ENCODE data around the gene ZSCAN21.

The ZSCAN21 gene

DNA sequence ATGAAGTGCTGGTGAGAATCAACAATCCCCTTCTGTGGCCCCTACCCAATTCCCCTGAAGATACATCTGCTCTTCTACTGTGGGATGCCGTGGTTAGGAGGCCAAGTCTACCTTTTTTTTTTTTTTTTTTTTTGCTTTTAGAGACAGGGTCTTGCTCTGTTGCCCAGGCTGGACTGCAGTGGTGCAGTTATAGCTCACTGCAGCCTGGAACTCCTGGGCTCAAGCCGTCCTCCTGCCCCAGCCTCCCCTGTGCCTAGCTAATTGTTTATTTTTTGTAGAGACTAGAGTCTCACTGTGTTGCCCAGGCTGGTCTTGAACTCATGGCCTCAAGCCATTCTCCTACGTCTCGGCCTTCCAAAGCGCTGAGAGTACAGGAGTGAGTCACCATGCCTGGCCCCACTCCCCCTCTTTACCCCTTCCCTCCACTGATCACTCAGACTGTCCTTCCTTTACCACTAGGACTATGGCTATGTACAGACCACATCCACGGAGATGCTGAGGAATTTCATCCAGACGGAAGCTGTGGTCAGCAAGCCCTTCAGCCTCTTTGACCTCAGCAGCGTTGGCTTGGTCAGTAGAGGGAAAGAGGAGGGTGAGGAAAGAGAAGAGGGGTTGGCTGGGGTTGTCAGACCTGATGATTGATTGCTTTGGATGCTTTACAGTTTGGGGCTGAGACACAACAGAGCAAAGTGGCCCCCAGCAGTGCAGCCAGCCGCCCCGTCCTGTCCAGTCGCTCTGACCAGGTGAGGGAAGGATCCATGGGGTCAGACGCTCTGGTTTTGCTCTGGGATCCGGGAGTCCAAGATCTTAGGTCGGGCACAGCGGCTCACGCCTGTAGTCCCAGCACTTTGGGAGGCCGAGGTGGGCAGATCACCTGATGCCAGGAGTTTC is 53.6 kb downstream of the ZSCAN21 start:
- H3K36me3 ChIP-seq (ENCODE audit: control insufficient read depth, insufficient read depth, low read length): peaks cover 51% of the 10 kb centered on the region
- H3K4me1 ChIP-seq (ENCODE audit: control insufficient read depth, insufficient read depth, low read length): no peaks in the 10 kb centered on the region
- no peaks in the 10 kb centered on the region for H3K27me3 ChIP-seq (ENCODE audit: control insufficient read depth, insufficient read depth, low read length)
- no peaks in the 10 kb centered on the region for H3K9me3 ChIP-seq (ENCODE audit: control insufficient read depth, insufficient read depth, low read length)
- peak overlapping the region; percentile 94 for H3K4me3 ChIP-seq (ENCODE audit: low read depth, low read length)
- H3K9ac ChIP-seq (ENCODE audit: low read depth, low read length): no peak overlapping the region

DNA sequence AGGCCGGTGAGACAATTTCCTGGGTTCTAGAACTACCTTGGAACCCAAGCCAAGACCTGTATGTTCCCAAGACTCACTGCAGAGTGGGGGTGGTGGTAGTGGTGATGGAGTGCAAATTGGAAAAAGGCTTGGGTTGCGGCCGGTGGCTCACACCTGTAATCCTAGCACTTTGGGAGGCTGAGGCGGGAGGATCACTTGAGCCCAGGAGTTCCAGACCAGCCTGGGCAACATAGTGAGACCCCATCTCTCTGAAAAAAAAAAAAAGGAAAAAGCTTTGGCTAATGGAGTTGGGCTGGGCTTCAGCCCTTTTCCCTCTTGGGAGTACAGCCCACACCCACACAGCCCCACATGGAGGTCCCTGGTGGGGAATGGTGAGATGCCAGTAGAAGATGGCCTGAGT is 56.0 kb downstream of the ZSCAN21 start:
- H3K4me3 ChIP-seq (ENCODE audit: low read depth, low read length): no peak overlapping the region
- no peaks in the 10 kb centered on the region for H3K4me1 ChIP-seq (ENCODE audit: control insufficient read depth, insufficient read depth, low read length)
- no peak overlapping the region for H3K9ac ChIP-seq (ENCODE audit: low read depth, low read length)
- H3K36me3 ChIP-seq (ENCODE audit: control insufficient read depth, insufficient read depth, low read length): peaks cover 42% of the 10 kb centered on the region
- H3K27me3 ChIP-seq (ENCODE audit: control insufficient read depth, insufficient read depth, low read length): no peaks in the 10 kb centered on the region
- no peaks in the 10 kb centered on the region for H3K9me3 ChIP-seq (ENCODE audit: control insufficient read depth, insufficient read depth, low read length)

DNA sequence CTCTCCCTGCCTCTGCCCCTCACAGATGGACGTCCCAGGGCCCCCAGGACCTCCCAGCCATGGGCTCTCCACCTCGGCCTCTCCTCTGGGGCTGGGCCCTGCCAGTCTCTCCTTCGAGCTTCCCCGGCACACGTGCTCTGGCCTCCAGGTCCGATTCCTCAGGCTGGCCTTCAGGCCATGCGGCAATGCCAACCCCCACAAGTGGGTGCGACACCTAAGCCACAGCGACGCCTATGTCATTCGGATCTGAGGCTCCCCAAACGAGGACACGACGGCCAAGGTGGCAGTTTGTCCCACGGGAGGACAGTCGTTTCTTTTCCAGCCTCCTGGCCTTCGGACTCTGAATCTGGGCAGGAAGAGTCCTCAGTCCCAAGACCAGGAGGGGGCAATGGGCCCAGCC is 57.1 kb downstream of the ZSCAN21 start:
- Histone ChIP-seq H3K36me3 (ENCODE audit: control insufficient read depth, insufficient read depth, low read length) (peaks cover 51% of the 10 kb centered on the region), H3K9ac (ENCODE audit: low read depth, low read length) (no peak overlapping the region), H3K4me1 (ENCODE audit: control insufficient read depth, insufficient read depth, low read length) (no peaks in the 10 kb centered on the region), H3K4me3 (ENCODE audit: low read depth, low read length) (no peak overlapping the region), H3K9me3 (ENCODE audit: control insufficient read depth, insufficient read depth, low read length) (no peaks in the 10 kb centered on the region), H3K27me3 (ENCODE audit: control insufficient read depth, insufficient read depth, low read length) (no peaks in the 10 kb centered on the region)

DNA sequence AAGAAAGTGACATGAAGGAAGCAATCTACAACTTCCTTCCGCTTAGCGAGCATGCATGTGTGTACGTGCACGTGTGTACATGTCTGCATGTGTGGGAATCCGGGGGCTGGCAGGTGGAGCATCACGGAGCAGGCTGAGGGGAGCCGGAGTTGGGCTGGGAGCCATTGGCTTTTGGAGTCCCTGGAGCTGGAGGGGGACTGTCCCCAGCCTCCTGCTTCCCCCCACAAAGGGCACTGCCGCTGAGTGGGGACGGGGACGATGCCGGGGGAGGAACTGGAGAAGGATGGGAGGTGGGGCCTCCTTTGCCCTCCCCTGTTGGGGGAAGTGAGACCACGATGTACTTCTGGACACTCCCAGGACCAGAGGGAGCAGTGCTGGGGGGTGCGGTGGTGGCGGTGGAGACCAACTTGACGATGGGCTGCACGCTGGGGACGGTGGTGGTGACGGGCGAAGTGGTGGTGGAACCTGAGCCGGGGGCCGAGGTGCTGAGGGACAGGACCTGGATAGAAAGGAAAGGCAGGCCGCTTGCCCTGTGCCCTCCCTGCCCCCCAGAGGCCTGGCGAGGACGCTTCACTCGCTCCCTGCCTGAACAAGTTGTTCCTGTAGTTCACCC is 57.7 kb downstream of the ZSCAN21 start:
- Histone ChIP-seq H3K27me3 (ENCODE audit: control insufficient read depth, insufficient read depth, low read length) (no peaks in the 10 kb centered on the region), H3K9me3 (ENCODE audit: control insufficient read depth, insufficient read depth, low read length) (no peaks in the 10 kb centered on the region), H3K36me3 (ENCODE audit: control insufficient read depth, insufficient read depth, low read length) (peaks cover 56% of the 10 kb centered on the region), H3K4me3 (ENCODE audit: low read depth, low read length) (no peak overlapping the region), H3K4me1 (ENCODE audit: control insufficient read depth, insufficient read depth, low read length) (no peaks in the 10 kb centered on the region), H3K9ac (ENCODE audit: low read depth, low read length) (no peak overlapping the region)

DNA sequence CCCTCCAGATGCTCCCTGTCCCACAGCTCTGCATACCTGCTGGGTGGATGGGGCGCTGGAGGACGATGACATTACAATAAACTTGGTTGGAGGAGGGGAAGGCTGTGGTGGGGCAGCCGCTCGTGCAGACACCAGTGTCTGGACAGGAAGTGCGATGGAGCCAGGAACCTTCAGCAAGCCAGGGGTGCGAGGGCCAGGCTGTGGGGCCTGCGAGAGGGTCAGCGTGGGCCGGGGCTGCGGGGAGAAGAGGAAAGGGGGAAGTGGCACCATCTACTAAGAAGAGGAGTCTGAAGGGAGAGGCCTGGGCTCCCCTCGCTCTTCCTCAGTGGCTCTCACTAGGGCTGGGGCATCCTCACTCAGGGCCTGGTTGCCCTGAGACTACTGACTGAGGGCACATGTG is 58.3 kb downstream of the ZSCAN21 start:
- no peak overlapping the region for H3K9ac ChIP-seq (ENCODE audit: low read depth, low read length)
- peaks cover 62% of the 10 kb centered on the region for H3K36me3 ChIP-seq (ENCODE audit: control insufficient read depth, insufficient read depth, low read length)
- H3K4me1 ChIP-seq (ENCODE audit: control insufficient read depth, insufficient read depth, low read length): no peaks in the 10 kb centered on the region
- no peak overlapping the region for H3K4me3 ChIP-seq (ENCODE audit: low read depth, low read length)
- no peaks in the 10 kb centered on the region for H3K27me3 ChIP-seq (ENCODE audit: control insufficient read depth, insufficient read depth, low read length)
- no peaks in the 10 kb centered on the region for H3K9me3 ChIP-seq (ENCODE audit: control insufficient read depth, insufficient read depth, low read length)

DNA sequence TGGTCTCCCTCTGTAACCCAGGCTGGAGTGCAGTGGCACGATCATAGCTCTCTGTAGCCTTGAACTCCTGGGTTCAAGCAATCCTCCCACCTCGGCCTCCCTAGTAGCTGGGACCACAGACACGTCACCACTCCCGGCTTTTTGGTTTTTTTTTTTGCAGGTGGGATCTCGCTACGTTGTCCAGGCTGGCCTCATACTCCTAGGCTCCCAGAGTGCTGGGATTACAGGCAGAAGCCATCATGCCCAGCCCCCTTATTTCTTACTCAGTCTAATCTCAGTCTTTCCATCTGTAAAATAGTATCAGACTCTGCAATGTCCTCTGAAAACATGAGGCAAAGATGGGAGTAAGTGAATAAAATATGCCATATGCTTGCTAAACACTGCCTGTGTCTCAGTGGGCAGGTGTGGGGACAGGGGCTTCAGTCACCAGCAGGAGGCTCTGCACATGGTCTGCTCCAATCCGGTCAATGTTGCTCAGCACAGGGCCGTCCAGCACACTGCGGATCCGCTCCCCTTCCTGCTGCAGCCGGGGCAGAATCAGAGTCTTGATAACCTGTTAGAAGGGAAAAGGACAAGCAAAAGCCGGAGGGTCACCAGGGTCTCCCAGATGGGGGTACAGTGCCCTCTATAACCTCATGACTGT is 60.1 kb downstream of the ZSCAN21 start:
- peaks cover 65% of the 10 kb centered on the region for H3K36me3 ChIP-seq (ENCODE audit: control insufficient read depth, insufficient read depth, low read length)
- H3K9ac ChIP-seq (ENCODE audit: low read depth, low read length): no peak overlapping the region
- H3K9me3 ChIP-seq (ENCODE audit: control insufficient read depth, insufficient read depth, low read length): no peaks in the 10 kb centered on the region
- no peak overlapping the region for H3K4me3 ChIP-seq (ENCODE audit: low read depth, low read length)
- H3K27me3 ChIP-seq (ENCODE audit: control insufficient read depth, insufficient read depth, low read length): no peaks in the 10 kb centered on the region
- no peaks in the 10 kb centered on the region for H3K4me1 ChIP-seq (ENCODE audit: control insufficient read depth, insufficient read depth, low read length)

DNA sequence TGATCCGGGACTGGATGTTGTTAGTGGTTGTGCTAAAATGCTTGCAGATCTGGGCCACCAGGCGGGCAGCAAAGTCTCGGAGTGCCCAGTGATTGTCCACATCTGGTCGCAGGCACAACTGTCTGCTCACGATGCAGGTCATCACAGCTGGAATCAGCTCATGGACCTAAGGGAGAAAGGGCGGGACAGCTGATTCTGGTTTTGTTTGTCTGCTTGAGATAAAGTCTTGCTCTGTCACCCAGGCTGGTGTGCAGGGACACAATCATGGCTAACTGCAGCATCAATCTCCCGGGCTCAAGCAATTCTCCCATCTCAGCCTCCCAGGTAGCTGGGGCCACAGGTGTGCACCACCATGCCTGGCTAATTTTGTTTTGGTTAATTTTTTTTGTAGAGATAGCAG is 61.6 kb downstream of the ZSCAN21 start:
- Histone ChIP-seq H3K4me1 (ENCODE audit: control insufficient read depth, insufficient read depth, low read length) (no peaks in the 10 kb centered on the region), H3K36me3 (ENCODE audit: control insufficient read depth, insufficient read depth, low read length) (peaks cover 58% of the 10 kb centered on the region), H3K9me3 (ENCODE audit: control insufficient read depth, insufficient read depth, low read length) (no peaks in the 10 kb centered on the region), H3K4me3 (ENCODE audit: low read depth, low read length) (no peak overlapping the region), H3K27me3 (ENCODE audit: control insufficient read depth, insufficient read depth, low read length) (no peaks in the 10 kb centered on the region), H3K9ac (ENCODE audit: low read depth, low read length) (no peak overlapping the region)

DNA sequence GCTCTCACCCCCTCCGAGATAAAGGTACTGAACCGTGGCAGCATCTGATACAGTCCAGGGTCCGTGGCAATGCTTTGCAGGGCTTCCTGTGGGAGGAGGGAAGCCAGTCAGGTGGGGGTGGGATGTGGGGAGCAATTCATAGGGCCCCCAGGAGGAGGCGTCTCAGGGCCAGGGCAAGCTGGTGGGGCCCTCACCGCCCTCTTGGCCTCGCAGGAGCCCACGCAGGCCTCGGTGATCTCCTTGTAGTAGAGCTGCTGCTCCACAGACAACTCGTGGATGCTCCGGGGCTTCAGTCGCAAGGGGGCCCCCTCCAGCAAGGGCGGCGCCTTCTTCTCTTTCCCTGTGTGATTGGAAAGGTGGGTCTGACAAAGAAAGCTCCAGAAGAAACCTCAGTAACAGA is 62.3 kb downstream of the ZSCAN21 start:
- Histone ChIP-seq H3K27me3 (ENCODE audit: control insufficient read depth, insufficient read depth, low read length) (no peaks in the 10 kb centered on the region), H3K9me3 (ENCODE audit: control insufficient read depth, insufficient read depth, low read length) (no peaks in the 10 kb centered on the region), H3K4me1 (ENCODE audit: control insufficient read depth, insufficient read depth, low read length) (no peaks in the 10 kb centered on the region), H3K4me3 (ENCODE audit: low read depth, low read length) (no peak overlapping the region), H3K36me3 (ENCODE audit: control insufficient read depth, insufficient read depth, low read length) (peaks cover 52% of the 10 kb centered on the region), H3K9ac (ENCODE audit: low read depth, low read length) (no peak overlapping the region)

All from iPS-15b (cell line).